ENCODE results near the gene PLXNA2. TPM values are rescaled to one million over a fixed set of nuclear protein-coding genes. Genes with fewer than 3 reads are reported as not detected.

The PLXNA2 gene
- total RNA-seq, 1 donor from 2014 or later, result 38.3 TPM

DNA sequence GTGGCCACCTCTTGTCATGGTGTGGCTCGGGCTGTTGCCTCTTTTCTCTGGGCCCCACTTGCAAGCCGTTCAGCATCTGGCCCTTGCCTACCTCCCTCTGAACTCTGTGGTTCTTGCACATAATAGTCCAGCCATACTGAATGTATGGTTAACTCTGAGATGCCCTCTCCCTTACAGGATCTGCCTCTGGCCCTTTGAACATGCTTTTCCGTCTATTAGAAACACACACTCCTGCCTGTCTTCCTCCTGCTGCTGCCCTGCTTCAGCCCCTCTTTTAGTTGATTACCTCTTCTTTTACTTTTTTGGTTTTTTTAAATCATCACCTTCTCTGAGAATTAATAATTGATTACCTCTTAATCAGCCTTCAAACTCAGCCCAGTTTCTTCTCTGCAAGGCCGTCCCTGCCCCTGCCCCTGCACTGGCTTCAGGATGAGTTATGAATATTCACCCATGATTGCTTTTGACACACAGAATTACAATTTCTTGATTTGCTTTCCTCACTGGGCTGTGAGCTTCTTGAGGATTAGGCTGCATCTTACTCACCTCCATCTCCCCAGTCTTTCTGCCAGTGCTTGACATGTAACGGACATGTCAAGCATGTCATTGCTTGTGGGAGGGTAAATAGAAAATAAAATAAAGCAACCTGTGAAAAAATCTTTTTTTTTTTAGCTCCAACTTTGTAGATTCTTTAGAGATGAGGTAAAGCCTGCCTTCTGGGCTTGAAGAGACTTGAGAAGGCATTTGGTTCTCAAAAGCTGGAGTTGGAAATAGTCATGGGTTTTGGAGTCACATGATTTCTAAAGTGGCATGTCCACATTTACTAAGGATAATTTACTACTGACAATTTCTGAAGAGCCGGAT is 158.3 kb downstream of the PLXNA2 start:
- Histone ChIP-seq H3K27me3 (no peaks in the 10 kb centered on the region), H3K9me3 (no peaks in the 10 kb centered on the region), H3K27ac (peak overlapping the region; percentile 70), H3K4me1 (peaks cover 32% of the 10 kb centered on the region), H3K4me3 (peak overlapping the region in 1 of 2 donors; percentile 15), H3K36me3 (no peaks in the 10 kb centered on the region)
- TF ChIP-seq, protein P1, sequence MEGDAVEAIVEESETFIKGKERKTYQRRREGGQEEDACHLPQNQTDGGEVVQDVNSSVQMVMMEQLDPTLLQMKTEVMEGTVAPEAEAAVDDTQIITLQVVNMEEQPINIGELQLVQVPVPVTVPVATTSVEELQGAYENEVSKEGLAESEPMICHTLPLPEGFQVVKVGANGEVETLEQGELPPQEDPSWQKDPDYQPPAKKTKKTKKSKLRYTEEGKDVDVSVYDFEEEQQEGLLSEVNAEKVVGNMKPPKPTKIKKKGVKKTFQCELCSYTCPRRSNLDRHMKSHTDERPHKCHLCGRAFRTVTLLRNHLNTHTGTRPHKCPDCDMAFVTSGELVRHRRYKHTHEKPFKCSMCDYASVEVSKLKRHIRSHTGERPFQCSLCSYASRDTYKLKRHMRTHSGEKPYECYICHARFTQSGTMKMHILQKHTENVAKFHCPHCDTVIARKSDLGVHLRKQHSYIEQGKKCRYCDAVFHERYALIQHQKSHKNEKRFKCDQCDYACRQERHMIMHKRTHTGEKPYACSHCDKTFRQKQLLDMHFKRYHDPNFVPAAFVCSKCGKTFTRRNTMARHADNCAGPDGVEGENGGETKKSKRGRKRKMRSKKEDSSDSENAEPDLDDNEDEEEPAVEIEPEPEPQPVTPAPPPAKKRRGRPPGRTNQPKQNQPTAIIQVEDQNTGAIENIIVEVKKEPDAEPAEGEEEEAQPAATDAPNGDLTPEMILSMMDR (IDR thresholded peaks at IDR 0.05), result no peak
- TF ChIP-seq POLR2A (IDR thresholded peaks at IDR 0.05) (no peak), POLR2AphosphoS5 (IDR thresholded peaks at IDR 0.05; ENCODE audit: insufficient read depth in 1 of 2, low read depth in 1 of 2) (peak in 1 of 2 donors; percentile 11)
- intact Hi-C loops (cut with DNase I), result loop anchor here (5.0 to 10.0 kb wide), 2 partner anchors 61 to 156 kb away; partner anchors contain the start of gene PLXNA2
- no peak for DNase-seq (ENCODE audit: extremely low spot score in 2 of 2)

DNA sequence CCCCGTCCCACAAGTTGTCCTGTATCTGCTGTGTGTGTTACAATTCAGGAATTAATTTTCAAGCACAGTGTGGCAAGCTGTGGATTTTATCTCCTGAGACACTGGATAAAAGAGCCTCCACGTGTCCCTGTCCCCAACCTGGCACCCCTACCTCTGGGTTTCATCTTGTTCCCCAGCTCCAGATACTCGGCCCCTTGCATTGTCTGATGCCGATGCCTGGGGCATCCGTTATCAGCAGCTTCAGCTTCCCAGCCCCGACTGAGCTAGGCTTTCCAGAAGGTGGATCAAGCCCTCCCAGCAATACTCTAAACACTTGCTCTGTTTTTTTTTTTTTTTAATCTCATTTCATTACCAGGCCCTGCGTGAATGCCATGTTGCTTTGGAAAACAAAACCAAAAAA is 159.4 kb downstream of the PLXNA2 start:
- H3K27me3 ChIP-seq, result no peaks in the 10 kb centered on the region
- H3K4me1 ChIP-seq, result peaks cover 21% of the 10 kb centered on the region
- intact Hi-C loops (cut with DNase I), result loop anchor here (5.0 to 10.0 kb wide), 2 partner anchors 60 to 158 kb away; partner anchors contain the start of gene PLXNA2
- DNase-seq (ENCODE audit: extremely low spot score in 2 of 2), result no peak
- H3K36me3 ChIP-seq, result no peaks in the 10 kb centered on the region
- TF ChIP-seq, protein P1 (IDR thresholded peaks at IDR 0.05), result no peak
- TF ChIP-seq POLR2A (IDR thresholded peaks at IDR 0.05), result no peak
- no peak for TF ChIP-seq POLR2AphosphoS5 (IDR thresholded peaks at IDR 0.05; ENCODE audit: insufficient read depth in 1 of 2, low read depth in 1 of 2)
- no peak overlapping the region for H3K4me3 ChIP-seq
- no peak overlapping the region for H3K27ac ChIP-seq
- H3K9me3 ChIP-seq, result no peaks in the 10 kb centered on the region

DNA sequence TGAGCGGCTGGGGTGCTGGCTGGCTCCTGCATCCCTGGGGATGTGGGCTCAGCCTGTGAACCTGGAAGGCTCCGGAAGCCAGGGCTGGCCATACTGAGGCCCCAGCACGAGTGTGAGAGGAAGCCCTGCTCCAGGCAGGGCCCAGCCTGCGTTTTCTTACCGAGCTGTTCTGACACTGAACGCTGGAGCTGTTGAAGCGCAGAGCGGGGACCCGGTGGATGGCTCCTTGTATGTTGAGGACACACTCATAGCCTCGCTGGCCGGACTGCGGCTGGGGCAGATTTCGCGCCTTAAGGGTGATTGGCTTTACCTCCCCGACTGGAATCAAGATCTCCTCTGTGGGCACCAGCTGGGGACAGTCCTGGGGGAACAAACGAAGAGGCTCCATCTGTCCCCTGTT is 160.0 kb downstream of the PLXNA2 start:
- TF ChIP-seq POLR2A (IDR thresholded peaks at IDR 0.05), result no peak
- no peak for TF ChIP-seq POLR2AphosphoS5 (IDR thresholded peaks at IDR 0.05; ENCODE audit: insufficient read depth in 1 of 2, low read depth in 1 of 2)
- TF ChIP-seq, protein P1 (IDR thresholded peaks at IDR 0.05), result no peak
- Histone ChIP-seq H3K9me3 (no peaks in the 10 kb centered on the region), H3K36me3 (no peaks in the 10 kb centered on the region), H3K27ac (no peak overlapping the region), H3K4me1 (peaks cover 17% of the 10 kb centered on the region), H3K27me3 (no peaks in the 10 kb centered on the region), H3K4me3 (no peak overlapping the region)
- intact Hi-C loops (cut with DNase I), result loop anchor here (10.0 kb wide), 1 partner anchor 59 kb away; no protein-coding TSS in a partner anchor
- no peak for DNase-seq (ENCODE audit: extremely low spot score in 2 of 2)

DNA sequence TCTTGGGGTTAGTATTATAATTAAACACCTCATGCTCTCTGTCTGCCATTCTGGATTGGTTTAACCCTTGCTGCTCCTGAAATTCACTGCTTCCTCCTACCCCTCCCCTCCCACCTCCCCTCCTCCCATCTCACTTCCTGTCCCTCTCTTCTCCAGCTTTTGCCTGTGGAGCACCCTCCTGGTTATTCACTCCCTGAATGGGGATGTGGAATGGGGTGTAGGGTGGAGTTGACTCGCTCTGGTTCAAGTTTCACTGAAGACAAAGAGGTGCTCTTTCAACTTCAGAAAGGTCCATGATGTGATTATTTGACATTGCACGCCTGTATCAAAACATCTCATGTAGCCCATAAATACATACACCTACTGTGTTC is 160.5 kb downstream of the PLXNA2 start:
- no peak for DNase-seq (ENCODE audit: extremely low spot score in 2 of 2)
- TF ChIP-seq, protein P1 (IDR thresholded peaks at IDR 0.05), result no peak
- TF ChIP-seq POLR2AphosphoS5 (IDR thresholded peaks at IDR 0.05; ENCODE audit: insufficient read depth in 1 of 2, low read depth in 1 of 2), result no peak
- TF ChIP-seq POLR2A (IDR thresholded peaks at IDR 0.05), result no peak
- no peak overlapping the region for H3K4me3 ChIP-seq
- H3K27me3 ChIP-seq, result no peaks in the 10 kb centered on the region
- peaks cover 15% of the 10 kb centered on the region for H3K4me1 ChIP-seq
- H3K27ac ChIP-seq, result no peak overlapping the region
- no peaks in the 10 kb centered on the region for H3K36me3 ChIP-seq
- no peaks in the 10 kb centered on the region for H3K9me3 ChIP-seq
- intact Hi-C loops (cut with DNase I), result loop anchor here (10.0 kb wide), 1 partner anchor 59 kb away; no protein-coding TSS in a partner anchor

Measured in vagina (tissue), 2 donors.